WTC11 (cell line): Measurements from ENCODE around the gene MEIS2. TPM values are rescaled to one million over a fixed set of nuclear protein-coding genes. Genes with fewer than 3 reads are reported as not detected.

ENCODE experiments used
- ATAC-seq: fragments of 200-7000 bp; cut with Tn5 transposase; 2 replicates; pipeline ENCODE4 v1.10.0; 2021; ENCODE audit warnings: mild to moderate bottlenecking, moderate library complexity
- CTCF ChIA-PET: fragments of 300-600 bp; sonication (Branson Sonifier 250); formaldehyde crosslinking; loops from one replicate; lab custom pipeline; 2021; ENCODE audit warnings: antibody characterized with exemption; lab: Charles Lee
- POLR2A ChIA-PET: fragments of 350-600 bp; sonication (Branson Sonifier 250); formaldehyde crosslinking; loops from one replicate; lab custom pipeline; 2021; ENCODE audit warnings: antibody characterized with exemption; lab: Charles Lee
- DNase-seq: peaks from one replicate; pipeline ENCODE4 v3.0.0; 2021; ENCODE audit warnings: low spot score
- H3K27ac Mint-ChIP-seq: 2 replicates; pipeline ENCODE4 v1.8.0; 2021; ENCODE audit warnings: mixed read lengths
- H3K27me3 Mint-ChIP-seq: 2 replicates; pipeline ENCODE4 v1.8.0; 2021; ENCODE audit warnings: low read depth, mild to moderate bottlenecking, moderate library complexity, mixed read lengths
- H3K36me3 Mint-ChIP-seq: 2 replicates; pipeline ENCODE4 v1.8.0; 2021; ENCODE audit warnings: mixed read lengths
- H3K4me1 Mint-ChIP-seq: 2 replicates; pipeline ENCODE4 v1.8.0; 2022; ENCODE audit warnings: mixed read lengths
- H3K4me3 Mint-ChIP-seq: 2 replicates; pipeline ENCODE4 v1.8.0; 2021; ENCODE audit warnings: mild to moderate bottlenecking, moderate library complexity, mixed read lengths
- H3K9me3 Mint-ChIP-seq: 2 replicates; pipeline ENCODE4 v1.8.0; 2021; ENCODE audit warnings: mixed read lengths
- ATF1 ChIP-seq: sonication (generic); formaldehyde crosslinking; IDR thresholded peaks from 2 replicates; pipeline ENCODE4 v1.8.1; 2023; ENCODE audit warnings: mild to moderate bottlenecking, moderate library complexity, missing genetic modification reagents
- E2F5 ChIP-seq: sonication (generic); formaldehyde crosslinking; IDR thresholded peaks from 2 replicates; pipeline ENCODE4 v1.8.1; 2022; ENCODE audit warnings: mild to moderate bottlenecking, moderate library complexity, missing genetic modification reagents
- EMX1 ChIP-seq: fragments of 250-450 bp; sonication (Bioruptor Pico); IDR thresholded peaks from 2 replicates; pipeline ENCODE4 v1.8.0; 2021; ENCODE audit warnings: mild to moderate bottlenecking
- FOXK1 ChIP-seq: sonication (generic); formaldehyde crosslinking; IDR thresholded peaks from 2 replicates; pipeline ENCODE4 v1.8.0; 2022; ENCODE audit warnings: mild to moderate bottlenecking, moderate library complexity, missing genetic modification reagents
- GRHL2 ChIP-seq: fragments of 250-450 bp; sonication (Bioruptor Pico); IDR thresholded peaks from 2 replicates; pipeline ENCODE4 v1.8.0; 2022; ENCODE audit warnings: mild to moderate bottlenecking, moderate library complexity; ENCODE audit not compliant: insufficient replicate concordance, severe bottlenecking
- GTF2I ChIP-seq: fragments of 250-450 bp; sonication (Bioruptor Pico); conservative IDR thresholded peaks from 2 replicates; pipeline ENCODE4 v1.4.0; 2021; ENCODE audit warnings: mild to moderate bottlenecking
- HMGA2 ChIP-seq: fragments of 250-450 bp; sonication (Bioruptor Pico); IDR thresholded peaks from 2 replicates; pipeline ENCODE4 v1.4.0; 2021; ENCODE audit warnings: mild to moderate bottlenecking, moderate library complexity
- IRF1 ChIP-seq: sonication (generic); formaldehyde crosslinking; IDR thresholded peaks from 2 replicates; pipeline ENCODE4 v1.8.0; 2023; ENCODE audit warnings: missing genetic modification reagents
- KAT7 ChIP-seq: sonication (generic); formaldehyde crosslinking; IDR thresholded peaks from 2 replicates; pipeline ENCODE4 v1.8.1; 2023; ENCODE audit warnings: missing genetic modification reagents, mild to moderate bottlenecking, borderline replicate concordance
- NFATC4 ChIP-seq: fragments of 250-450 bp; sonication (Bioruptor Pico); IDR thresholded peaks from 2 replicates; pipeline ENCODE4 v1.9.0; 2021; ENCODE audit warnings: mild to moderate bottlenecking
- NR1H2 ChIP-seq: sonication (generic); formaldehyde crosslinking; IDR thresholded peaks from 2 replicates; pipeline ENCODE4 v1.9.0; 2021; ENCODE audit warnings: mild to moderate bottlenecking, moderate library complexity, missing genetic modification reagents
- TCF7 ChIP-seq: sonication (generic); formaldehyde crosslinking; IDR thresholded peaks from 2 replicates; pipeline ENCODE4 v1.8.0; 2022; ENCODE audit warnings: mild to moderate bottlenecking, low read depth, missing genetic modification reagents, moderate library complexity
- ZBTB21 ChIP-seq: sonication (generic); formaldehyde crosslinking; IDR thresholded peaks from 2 replicates; pipeline ENCODE4 v1.8.1; 2023; ENCODE audit warnings: mild to moderate bottlenecking, missing genetic modification reagents, borderline replicate concordance
- ZNF219 ChIP-seq: sonication (generic); formaldehyde crosslinking; IDR thresholded peaks from 2 replicates; pipeline ENCODE4 v1.8.0; 2023; ENCODE audit warnings: missing genetic modification reagents, mild to moderate bottlenecking, borderline replicate concordance
- ZNF425 ChIP-seq: fragments of 250-450 bp; sonication (Bioruptor Pico); conservative IDR thresholded peaks from 2 replicates; pipeline ENCODE4 v1.9.0; 2021; ENCODE audit warnings: mild to moderate bottlenecking
- ZNF512 ChIP-seq: sonication (generic); formaldehyde crosslinking; IDR thresholded peaks from 2 replicates; pipeline ENCODE4 v1.8.1; 2022; ENCODE audit warnings: missing genetic modification reagents, borderline replicate concordance
- total RNA-seq: library from RNA; stranded (reverse); gene quantifications from 3 replicates; pipeline ENCODE4 v1.2.3, GENCODE V29; 2021

The MEIS2 gene
- total RNA-seq, 1 experiment from 2014 or later: 0.57 TPM

GRCh38 chr15:37057831-37058230 is 42.5 kb downstream of the MEIS2 start:
- ChIA-PET POLR2A (no interaction called here), CTCF (interaction anchor here (1.7 kb wide), 1 partner anchor 174 kb away, joined by 4 read pairs; no protein-coding TSS in a partner anchor)
- DNase-seq: no peak
- Mint-ChIP-seq H3K9me3 (no peaks in the 10 kb centered on the region), H3K4me1 (peaks cover 33% of the 10 kb centered on the region), H3K27ac (no peak overlapping the region), H3K36me3 (no peaks in the 10 kb centered on the region), H3K27me3 (no peaks in the 10 kb centered on the region), H3K4me3 (no peak overlapping the region)
- TF ChIP-seq HMGA2 (no peak), NR1H2 (CRISPR knock-in tag) (no peak), KAT7 (CRISPR knock-in tag) (no peak), ZNF219 (CRISPR knock-in tag) (no peak), IRF1 (CRISPR knock-in tag) (no peak), ZBTB21 (no peak), ZNF425 (CRISPR knock-in tag) (no peak), GTF2I (CRISPR knock-in tag) (no peak), NFATC4 (CRISPR knock-in tag) (no peak), TCF7 (CRISPR knock-in tag) (no peak), ZNF512 (CRISPR knock-in tag) (no peak)
- ATAC-seq: no peak

- no peak for ATAC-seq
- Mint-ChIP-seq H3K4me3 (no peak overlapping the region), H3K27ac (no peak overlapping the region), H3K36me3 (no peaks in the 10 kb centered on the region), H3K27me3 (no peaks in the 10 kb centered on the region), H3K9me3 (no peaks in the 10 kb centered on the region), H3K4me1 (peaks cover 33% of the 10 kb centered on the region)
- TF ChIP-seq EMX1 (CRISPR knock-in tag): no peak
- CTCF ChIA-PET: interaction anchor here (1.7 kb wide), 1 partner anchor 174 kb away, joined by 4 read pairs; no protein-coding TSS in a partner anchor
- DNase-seq: no peak
- POLR2A ChIA-PET: no interaction called here
These were observed 43.1 kb downstream of the MEIS2 start for GRCh38 chr15:37057256-37057655.

- peak; percentile 71 for ATAC-seq
- H3K27ac Mint-ChIP-seq: no peak overlapping the region
These were observed 43.9 kb downstream of the MEIS2 start for GRCh38 chr15:37056177-37057121.

More at GRCh38 chr15:37056177-37057121, 43.9 kb downstream of the MEIS2 start:
- Mint-ChIP-seq H3K9me3 (no peaks in the 10 kb centered on the region), H3K4me3 (0 out of 2 replicates have a peak overlapping the region, but pooled peaks have one; percentile 8), H3K36me3 (no peaks in the 10 kb centered on the region), H3K27me3 (no peaks in the 10 kb centered on the region), H3K4me1 (peaks cover 33% of the 10 kb centered on the region)
- ChIA-PET POLR2A (interaction anchor here (0.9 to 1.1 kb wide), 2 partner anchors 12 to 22 kb away, joined by 3 to 4 read pairs; no protein-coding TSS in a partner anchor), CTCF (interaction anchor here (1.7 kb wide), 1 partner anchor 173 kb away, joined by 4 read pairs; no protein-coding TSS in a partner anchor)
- no peak for DNase-seq
- TF ChIP-seq FOXK1 (no peak), ZNF425 (CRISPR knock-in tag) (no peak), IRF1 (CRISPR knock-in tag) (no peak), ZBTB21 (no peak), GRHL2 (CRISPR knock-in tag) (no peak), ATF1 (CRISPR knock-in tag) (no peak), ZNF219 (CRISPR knock-in tag) (no peak), E2F5 (no peak)
